SK-N-SH treated with all-trans-retinoic acid at 6 μM for 48 hours (cell line): ENCODE measurements around the gene IMMP2L.

Experiments
- CSDC2 ChIP-seq: fragments of 250-450 bp; sonication (Bioruptor Pico); IDR thresholded peaks from 2 replicates; pipeline ENCODE4 v1.5.0; 2020; ENCODE audit warnings: mild to moderate bottlenecking, moderate library complexity
- ESRRG ChIP-seq: fragments of 250-450 bp; sonication (Bioruptor Pico); IDR thresholded peaks from 2 replicates; pipeline ENCODE4 v1.6.1; 2021; ENCODE audit warnings: mild to moderate bottlenecking
- GLIS3 ChIP-seq: fragments of 250-450 bp; sonication (Bioruptor Pico); IDR thresholded peaks from 2 replicates; pipeline ENCODE4 v1.5.0; 2020; ENCODE audit warnings: mild to moderate bottlenecking, moderate library complexity
- ISL1 ChIP-seq: fragments of 250-450 bp; sonication (Bioruptor Pico); IDR thresholded peaks from 2 replicates; pipeline ENCODE4 v2.1.2; 2022; ENCODE audit warnings: mild to moderate bottlenecking, moderate library complexity
- OSR1 ChIP-seq: fragments of 250-450 bp; sonication (Bioruptor Pico); IDR thresholded peaks from 2 replicates; pipeline ENCODE4 v1.8.0; 2022; ENCODE audit warnings: moderate library complexity, mild to moderate bottlenecking, inconsistent platforms
- RARB ChIP-seq: fragments of 250-450 bp; sonication (Bioruptor Pico); IDR thresholded peaks from 2 replicates; pipeline ENCODE4 v1.8.0; 2021; ENCODE audit warnings: mild to moderate bottlenecking, moderate library complexity
- SNAI2 ChIP-seq: fragments of 250-450 bp; sonication (Bioruptor Pico); IDR thresholded peaks from 2 replicates; pipeline ENCODE4 v1.5.0; 2020; ENCODE audit warnings: mild to moderate bottlenecking, moderate library complexity
- ZFP30 ChIP-seq: fragments of 450-650 bp; formaldehyde crosslinking; IDR thresholded peaks from 2 replicates; pipeline ENCODE4 v1.5.0; 2022; ENCODE audit warnings: mild to moderate bottlenecking, moderate library complexity
- ZNF565 ChIP-seq: fragments of 450-650 bp; formaldehyde crosslinking; conservative IDR thresholded peaks from 2 replicates; pipeline ENCODE4 v1.5.0; 2020; ENCODE audit warnings: low read depth, mild to moderate bottlenecking, moderate library complexity
- TF ChIP-seq, protein P1 (sequence below): fragments of 250-450 bp; sonication (Bioruptor Pico); IDR thresholded peaks from 2 replicates; pipeline ENCODE4 v1.8.0; 2020; ENCODE audit warnings: mild to moderate bottlenecking, moderate library complexity, borderline replicate concordance
- TF ChIP-seq, protein P2 (sequence below): fragments of 250-450 bp; sonication (Bioruptor Pico); IDR thresholded peaks from 2 replicates; pipeline ENCODE4 v1.5.1; 2021; ENCODE audit warnings: mild to moderate bottlenecking, moderate library complexity
- TF ChIP-seq, protein P3 (sequence below): fragments of 250-450 bp; sonication (Bioruptor Pico); IDR thresholded peaks from 2 replicates; pipeline ENCODE4 v1.5.1; 2020; ENCODE audit warnings: low read depth, mild to moderate bottlenecking, moderate library complexity

DNA sequence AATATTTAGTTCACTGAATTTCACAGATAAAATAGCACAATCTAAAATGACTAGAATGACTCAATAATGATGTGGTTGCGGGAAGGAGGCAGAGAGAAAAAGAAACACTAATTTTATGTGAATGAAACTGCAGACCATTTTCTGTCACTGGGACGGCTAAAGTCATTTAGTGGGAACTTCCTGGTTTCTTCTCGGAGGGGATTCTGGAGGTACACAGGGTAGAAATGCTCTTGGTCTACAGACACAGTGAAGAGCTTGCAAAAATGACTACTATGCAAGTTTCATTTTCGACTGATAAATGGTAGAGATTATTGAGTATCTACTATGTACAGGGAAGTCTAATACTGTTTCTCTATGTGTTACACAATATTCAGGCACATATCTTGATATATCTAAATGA, 534.9 kb downstream of the IMMP2L start:
- TF ChIP-seq, protein P1, sequence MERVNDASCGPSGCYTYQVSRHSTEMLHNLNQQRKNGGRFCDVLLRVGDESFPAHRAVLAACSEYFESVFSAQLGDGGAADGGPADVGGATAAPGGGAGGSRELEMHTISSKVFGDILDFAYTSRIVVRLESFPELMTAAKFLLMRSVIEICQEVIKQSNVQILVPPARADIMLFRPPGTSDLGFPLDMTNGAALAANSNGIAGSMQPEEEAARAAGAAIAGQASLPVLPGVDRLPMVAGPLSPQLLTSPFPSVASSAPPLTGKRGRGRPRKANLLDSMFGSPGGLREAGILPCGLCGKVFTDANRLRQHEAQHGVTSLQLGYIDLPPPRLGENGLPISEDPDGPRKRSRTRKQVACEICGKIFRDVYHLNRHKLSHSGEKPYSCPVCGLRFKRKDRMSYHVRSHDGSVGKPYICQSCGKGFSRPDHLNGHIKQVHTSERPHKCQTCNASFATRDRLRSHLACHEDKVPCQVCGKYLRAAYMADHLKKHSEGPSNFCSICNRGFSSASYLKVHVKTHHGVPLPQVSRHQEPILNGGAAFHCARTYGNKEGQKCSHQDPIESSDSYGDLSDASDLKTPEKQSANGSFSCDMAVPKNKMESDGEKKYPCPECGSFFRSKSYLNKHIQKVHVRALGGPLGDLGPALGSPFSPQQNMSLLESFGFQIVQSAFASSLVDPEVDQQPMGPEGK (CRISPR knock-in tag) = no peak
- TF ChIP-seq ISL1 = no peak
- TF ChIP-seq ZNF565 = no peak
- no peak for TF ChIP-seq CSDC2 (CRISPR knock-in tag)
- TF ChIP-seq, protein P2, sequence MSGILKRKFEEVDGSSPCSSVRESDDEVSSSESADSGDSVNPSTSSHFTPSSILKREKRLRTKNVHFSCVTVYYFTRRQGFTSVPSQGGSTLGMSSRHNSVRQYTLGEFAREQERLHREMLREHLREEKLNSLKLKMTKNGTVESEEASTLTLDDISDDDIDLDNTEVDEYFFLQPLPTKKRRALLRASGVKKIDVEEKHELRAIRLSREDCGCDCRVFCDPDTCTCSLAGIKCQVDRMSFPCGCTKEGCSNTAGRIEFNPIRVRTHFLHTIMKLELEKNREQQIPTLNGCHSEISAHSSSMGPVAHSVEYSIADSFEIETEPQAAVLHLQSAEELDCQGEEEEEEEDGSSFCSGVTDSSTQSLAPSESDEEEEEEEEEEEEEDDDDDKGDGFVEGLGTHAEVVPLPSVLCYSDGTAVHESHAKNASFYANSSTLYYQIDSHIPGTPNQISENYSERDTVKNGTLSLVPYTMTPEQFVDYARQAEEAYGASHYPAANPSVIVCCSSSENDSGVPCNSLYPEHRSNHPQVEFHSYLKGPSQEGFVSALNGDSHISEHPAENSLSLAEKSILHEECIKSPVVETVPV = no peak
- no peak for TF ChIP-seq RARB
- no peak for TF ChIP-seq ESRRG
- no peak for TF ChIP-seq GLIS3 (CRISPR knock-in tag)
- TF ChIP-seq ZFP30 (CRISPR knock-in tag) = no peak
- TF ChIP-seq SNAI2 (CRISPR knock-in tag) = no peak
- TF ChIP-seq OSR1 (CRISPR knock-in tag) = no peak
- TF ChIP-seq, protein P3, sequence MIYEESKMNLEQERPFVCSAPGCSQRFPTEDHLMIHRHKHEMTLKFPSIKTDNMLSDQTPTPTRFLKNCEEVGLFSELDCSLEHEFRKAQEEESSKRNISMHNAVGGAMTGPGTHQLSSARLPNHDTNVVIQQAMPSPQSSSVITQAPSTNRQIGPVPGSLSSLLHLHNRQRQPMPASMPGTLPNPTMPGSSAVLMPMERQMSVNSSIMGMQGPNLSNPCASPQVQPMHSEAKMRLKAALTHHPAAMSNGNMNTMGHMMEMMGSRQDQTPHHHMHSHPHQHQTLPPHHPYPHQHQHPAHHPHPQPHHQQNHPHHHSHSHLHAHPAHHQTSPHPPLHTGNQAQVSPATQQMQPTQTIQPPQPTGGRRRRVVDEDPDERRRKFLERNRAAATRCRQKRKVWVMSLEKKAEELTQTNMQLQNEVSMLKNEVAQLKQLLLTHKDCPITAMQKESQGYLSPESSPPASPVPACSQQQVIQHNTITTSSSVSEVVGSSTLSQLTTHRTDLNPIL = no peak
